ENCODE measurements around the gene B3GALNT2. TPM values are rescaled to one million over a fixed set of nuclear protein-coding genes. Genes with fewer than 3 reads are reported as not detected.

The B3GALNT2 gene
- total RNA-seq, 1 experiment from 2014 or later = 60.6 TPM

DNA sequence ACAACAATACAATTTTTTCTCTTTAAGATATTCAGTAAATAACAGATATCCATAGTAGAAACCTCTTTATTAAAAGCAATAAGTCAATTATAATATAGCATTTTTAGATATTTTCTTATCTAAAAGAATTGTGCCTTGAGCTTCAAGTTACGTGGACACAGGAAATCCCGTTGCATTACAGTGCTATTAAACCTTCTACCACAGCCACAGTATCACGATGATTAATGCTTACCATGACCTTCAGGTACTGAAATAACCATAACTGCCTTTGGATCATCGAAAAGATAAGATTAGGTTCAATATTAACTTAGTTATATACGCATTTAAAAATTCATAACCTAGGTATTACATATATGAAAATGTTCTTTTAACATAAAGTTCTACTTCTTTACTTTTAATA lies 17.9 kb downstream of the B3GALNT2 start:
- H3F3A ChIP-seq (ENCODE audit: insufficient read depth, low read depth) = no peaks in the 10 kb centered on the region
- no peak overlapping the region for H2AFZ ChIP-seq
- no TSS peak for BruUV-seq (replicated peaks)
- POLR2A ChIA-PET (ENCODE audit: unreplicated experiment) = no interaction called here
- no peaks in the 10 kb centered on the region for H3K9me3 ChIP-seq (ENCODE audit: insufficient read depth, low read depth)
- no peak overlapping the region for H3K4me3 ChIP-seq
- no peak overlapping the region for H3K27ac ChIP-seq
- TF ChIP-seq, protein P1, sequence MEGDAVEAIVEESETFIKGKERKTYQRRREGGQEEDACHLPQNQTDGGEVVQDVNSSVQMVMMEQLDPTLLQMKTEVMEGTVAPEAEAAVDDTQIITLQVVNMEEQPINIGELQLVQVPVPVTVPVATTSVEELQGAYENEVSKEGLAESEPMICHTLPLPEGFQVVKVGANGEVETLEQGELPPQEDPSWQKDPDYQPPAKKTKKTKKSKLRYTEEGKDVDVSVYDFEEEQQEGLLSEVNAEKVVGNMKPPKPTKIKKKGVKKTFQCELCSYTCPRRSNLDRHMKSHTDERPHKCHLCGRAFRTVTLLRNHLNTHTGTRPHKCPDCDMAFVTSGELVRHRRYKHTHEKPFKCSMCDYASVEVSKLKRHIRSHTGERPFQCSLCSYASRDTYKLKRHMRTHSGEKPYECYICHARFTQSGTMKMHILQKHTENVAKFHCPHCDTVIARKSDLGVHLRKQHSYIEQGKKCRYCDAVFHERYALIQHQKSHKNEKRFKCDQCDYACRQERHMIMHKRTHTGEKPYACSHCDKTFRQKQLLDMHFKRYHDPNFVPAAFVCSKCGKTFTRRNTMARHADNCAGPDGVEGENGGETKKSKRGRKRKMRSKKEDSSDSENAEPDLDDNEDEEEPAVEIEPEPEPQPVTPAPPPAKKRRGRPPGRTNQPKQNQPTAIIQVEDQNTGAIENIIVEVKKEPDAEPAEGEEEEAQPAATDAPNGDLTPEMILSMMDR (conservative IDR thresholded peaks at IDR 0.05) = no peak
- no peak for TF ChIP-seq EZH2 (IDR thresholded peaks at IDR 0.05; ENCODE audit: low read depth)
- no peaks in the 10 kb centered on the region for H3K9me2 ChIP-seq (ENCODE audit: insufficient read depth)
- H4K20me1 ChIP-seq (ENCODE audit: insufficient read depth) = peaks cover 7% of the 10 kb centered on the region; the same call in 1 of the 2 replicates
- intact Hi-C loops (cut with micrococcal nuclease; ENCODE audit: unreplicated experiment) = loop anchor here (2.0 kb wide), 1 partner anchor 14 kb away; no protein-coding TSS in a partner anchor
- H3K4me2 ChIP-seq = no peak overlapping the region
- H3K4me1 ChIP-seq (replicated peaks; ENCODE audit: insufficient read depth) = no peaks in the 10 kb centered on the region
- H3K27me3 ChIP-seq (ENCODE audit: insufficient read depth, low read depth) = no peaks in the 10 kb centered on the region
- no peaks in the 10 kb centered on the region for H3K79me2 ChIP-seq (ENCODE audit: low read depth)
- CTCF ChIA-PET = no interaction called here
- no peak for DNase-seq
- peaks cover 8% of the 10 kb centered on the region; the same call in 1 of the 2 replicates for H3K36me3 ChIP-seq (ENCODE audit: low read depth)

DNA sequence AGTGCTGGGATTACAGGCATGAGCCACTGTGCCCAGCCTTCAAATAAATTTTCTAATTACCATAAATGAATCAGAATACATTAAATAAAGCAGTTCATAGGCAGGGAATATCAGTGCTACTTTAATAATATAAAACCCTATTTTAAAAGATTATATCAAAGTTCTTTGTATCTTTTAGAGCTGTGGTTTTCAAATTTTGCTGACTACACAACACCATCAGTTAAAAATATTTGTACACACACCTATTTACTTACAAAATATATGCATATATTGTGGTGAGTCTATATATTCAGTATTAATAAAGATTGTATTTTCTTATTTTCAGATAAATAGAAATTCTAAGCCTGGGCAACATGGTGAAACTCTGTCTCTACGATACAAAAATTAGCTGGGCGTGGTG lies 18.7 kb downstream of the B3GALNT2 start:
- no peak overlapping the region for H3K27ac ChIP-seq
- no peak overlapping the region for H3K4me3 ChIP-seq
- H3K4me2 ChIP-seq = no peak overlapping the region
- no peaks in the 10 kb centered on the region for H3K9me3 ChIP-seq (ENCODE audit: insufficient read depth, low read depth)
- ChIA-PET POLR2A (ENCODE audit: unreplicated experiment) (no interaction called here), CTCF (interaction anchor here (0.6 kb wide), 1 partner anchor 10 kb away, joined by 7 read pairs; no protein-coding TSS in a partner anchor)
- no peaks in the 10 kb centered on the region for H3F3A ChIP-seq (ENCODE audit: insufficient read depth, low read depth)
- peaks cover 4% of the 10 kb centered on the region; the same call in 1 of the 2 replicates for H4K20me1 ChIP-seq (ENCODE audit: insufficient read depth)
- TF ChIP-seq EZH2 (IDR thresholded peaks at IDR 0.05; ENCODE audit: low read depth) = no peak
- TF ChIP-seq, protein P1 (conservative IDR thresholded peaks at IDR 0.05) = no peak
- H3K79me2 ChIP-seq (ENCODE audit: low read depth) = no peaks in the 10 kb centered on the region
- BruUV-seq (replicated peaks) = no TSS peak
- H3K36me3 ChIP-seq (ENCODE audit: low read depth) = peaks cover 8% of the 10 kb centered on the region; the same call in 1 of the 2 replicates
- H3K27me3 ChIP-seq (ENCODE audit: insufficient read depth, low read depth) = no peaks in the 10 kb centered on the region
- H3K4me1 ChIP-seq (replicated peaks; ENCODE audit: insufficient read depth) = no peaks in the 10 kb centered on the region
- DNase-seq = no peak
- intact Hi-C loops (cut with micrococcal nuclease; ENCODE audit: unreplicated experiment) = no loop called here
- no peak overlapping the region for H2AFZ ChIP-seq
- H3K9me2 ChIP-seq (ENCODE audit: insufficient read depth) = no peaks in the 10 kb centered on the region

DNA sequence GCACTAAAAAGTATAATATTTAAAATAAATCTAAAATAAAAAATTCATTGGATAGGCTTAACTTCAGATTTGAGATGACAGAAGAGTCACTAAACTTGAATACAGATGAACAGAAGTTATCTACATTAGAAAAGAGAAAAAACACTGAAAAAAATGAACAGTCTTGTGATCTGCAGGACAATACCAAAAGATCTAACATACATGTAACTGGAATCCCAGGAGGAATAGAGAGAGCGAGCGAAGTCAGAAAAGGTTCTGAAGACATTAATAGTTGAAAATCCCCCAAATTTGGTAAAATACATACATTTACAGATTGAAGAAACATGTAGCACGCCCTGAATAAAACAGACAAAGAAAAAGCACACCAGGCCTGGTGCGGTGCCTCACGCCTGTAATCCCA lies 21.2 kb downstream of the B3GALNT2 start:
- ChIA-PET CTCF (no interaction called here), POLR2A (ENCODE audit: unreplicated experiment) (no interaction called here)
- Histone ChIP-seq H3K79me2 (ENCODE audit: low read depth) (no peaks in the 10 kb centered on the region), H3F3A (ENCODE audit: insufficient read depth, low read depth) (no peaks in the 10 kb centered on the region), H3K4me3 (no peak overlapping the region), H4K20me1 (ENCODE audit: insufficient read depth) (peaks cover 4% of the 10 kb centered on the region; the same call in 1 of the 2 replicates), H3K9me2 (ENCODE audit: insufficient read depth) (no peaks in the 10 kb centered on the region), H3K36me3 (ENCODE audit: low read depth) (peaks cover 17% of the 10 kb centered on the region), H3K9me3 (ENCODE audit: insufficient read depth, low read depth) (no peaks in the 10 kb centered on the region), H3K27ac (no peak overlapping the region), H2AFZ (no peak overlapping the region), H3K4me1 (replicated peaks; ENCODE audit: insufficient read depth) (no peaks in the 10 kb centered on the region), H3K27me3 (ENCODE audit: insufficient read depth, low read depth) (no peaks in the 10 kb centered on the region), H3K4me2 (no peak overlapping the region)
- intact Hi-C loops (cut with micrococcal nuclease; ENCODE audit: unreplicated experiment) = no loop called here
- BruUV-seq (replicated peaks) = no TSS peak
- no peak for TF ChIP-seq EZH2 (IDR thresholded peaks at IDR 0.05; ENCODE audit: low read depth)
- TF ChIP-seq, protein P1 (conservative IDR thresholded peaks at IDR 0.05) = no peak
- no peak for DNase-seq
